Thyroid gland (tissue), 4 donors: Measurements from ENCODE around the gene DBF4.

Source experiments
- POLR2A ChIP-seq, 2 donors: fragments of 450-650 bp; IDR thresholded peaks; one replicate each; pipeline ENCODE4 v1.6.1; 2017; ENCODE audit warnings: antibody characterized with exemption in 2 of 2, mild to moderate bottlenecking in 2 of 2, moderate library complexity in 1 of 2
- TF ChIP-seq, protein P1 (sequence below), 6 experiments: fragments of 200-600 bp in 3 of 6; fragments of 450-650 bp in 3 of 6; sonication (generic) in 3 of 6; IDR thresholded peaks; one replicate each; pipeline ENCODE4 v1.5.1; 2016 to 2019; ENCODE audit warnings: antibody characterized with exemption in 6 of 6, mild to moderate bottlenecking in 2 of 6, inconsistent platforms in 1 of 6, moderate library complexity in 1 of 6

GRCh38 chr7:87875151-87876039 lies 898 bp upstream of the DBF4 start:
- TF ChIP-seq, protein P1, sequence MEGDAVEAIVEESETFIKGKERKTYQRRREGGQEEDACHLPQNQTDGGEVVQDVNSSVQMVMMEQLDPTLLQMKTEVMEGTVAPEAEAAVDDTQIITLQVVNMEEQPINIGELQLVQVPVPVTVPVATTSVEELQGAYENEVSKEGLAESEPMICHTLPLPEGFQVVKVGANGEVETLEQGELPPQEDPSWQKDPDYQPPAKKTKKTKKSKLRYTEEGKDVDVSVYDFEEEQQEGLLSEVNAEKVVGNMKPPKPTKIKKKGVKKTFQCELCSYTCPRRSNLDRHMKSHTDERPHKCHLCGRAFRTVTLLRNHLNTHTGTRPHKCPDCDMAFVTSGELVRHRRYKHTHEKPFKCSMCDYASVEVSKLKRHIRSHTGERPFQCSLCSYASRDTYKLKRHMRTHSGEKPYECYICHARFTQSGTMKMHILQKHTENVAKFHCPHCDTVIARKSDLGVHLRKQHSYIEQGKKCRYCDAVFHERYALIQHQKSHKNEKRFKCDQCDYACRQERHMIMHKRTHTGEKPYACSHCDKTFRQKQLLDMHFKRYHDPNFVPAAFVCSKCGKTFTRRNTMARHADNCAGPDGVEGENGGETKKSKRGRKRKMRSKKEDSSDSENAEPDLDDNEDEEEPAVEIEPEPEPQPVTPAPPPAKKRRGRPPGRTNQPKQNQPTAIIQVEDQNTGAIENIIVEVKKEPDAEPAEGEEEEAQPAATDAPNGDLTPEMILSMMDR (IDR thresholded peaks at IDR 0.05), result no peak
- no peak for TF ChIP-seq POLR2A (IDR thresholded peaks at IDR 0.05)
